HEK293 (cell line): Measurements from ENCODE around the gene TMEFF1.

Experiments used
- CTCF ChIA-PET: fragments of 350-600 bp; formaldehyde crosslinking; extraction: SDS; loops from one replicate; lab custom pipeline; 2021; ENCODE audit warnings: antibody characterized with exemption; lab: Yijun Ruan, JAX
- POLR2A ChIA-PET: fragments of 300-600 bp; formaldehyde crosslinking; extraction: SDS; loops from one replicate; lab custom pipeline; 2020; ENCODE audit warnings: antibody characterized with exemption, inconsistent platforms; lab: Yijun Ruan, JAX
- H3K27ac ChIP-seq: fragments of 200-500 bp; sonication (Bioruptor generic); 2 replicates; pipeline ENCODE4 v1.5.1; 2014; ENCODE audit warnings: low read depth, low read length, control low read depth, inconsistent platforms; ENCODE audit errors: extremely low read depth
- H3K36me3 ChIP-seq, 2 experiments: fragments of 200-500 bp in 1 of 2; sonication (Bioruptor generic) in 1 of 2; 1 replicate in 1 of 2; 2 replicates in 1 of 2; pipeline ENCODE4 v1.5.1; 2014 to 2017; ENCODE audit warnings: inconsistent platforms in 2 of 2, low read length in 2 of 2; ENCODE audit not compliant: control insufficient read depth in 2 of 2, insufficient read depth in 1 of 2
- H3K4me1 ChIP-seq: fragments of 200-500 bp; sonication (Bioruptor generic); 2 replicates; pipeline ENCODE4 v1.5.1; 2014; ENCODE audit warnings: mild to moderate bottlenecking, low read length, inconsistent platforms; ENCODE audit not compliant: control insufficient read depth, insufficient read depth
- H3K4me3 ChIP-seq: 2 replicates; pipeline ENCODE4 v1.5.1; 2011; ENCODE audit warnings: low read depth, mild to moderate bottlenecking, control low read depth, low read length, moderate library complexity
- H3K9me3 ChIP-seq: fragments of 200-500 bp; sonication (Bioruptor generic); 2 replicates; pipeline ENCODE4 v1.5.1; 2014; ENCODE audit warnings: low read depth, low read length, inconsistent platforms; ENCODE audit not compliant: control insufficient read depth, insufficient read depth
- KLF17 ChIP-seq: fragments of 450-650 bp; formaldehyde crosslinking; IDR thresholded peaks from 2 replicates; pipeline ENCODE4 v1.5.1; 2016; ENCODE audit warnings: missing biosample characterization, missing genetic modification characterization
- PRDM10 ChIP-seq: fragments of 450-650 bp; formaldehyde crosslinking; IDR thresholded peaks from 2 replicates; pipeline ENCODE4 v1.5.1; 2016; ENCODE audit warnings: missing biosample characterization, missing genetic modification characterization
- ZBTB49 ChIP-seq: fragments of 450-650 bp; formaldehyde crosslinking; IDR thresholded peaks from 2 replicates; pipeline ENCODE4 v1.5.1; 2016; ENCODE audit warnings: missing biosample characterization, missing genetic modification characterization, low read depth
- ZFP69B ChIP-seq: fragments of 450-650 bp; formaldehyde crosslinking; IDR thresholded peaks from 2 replicates; pipeline ENCODE4 v1.5.1; 2016; ENCODE audit warnings: missing biosample characterization, missing genetic modification characterization
- ZNF148 ChIP-seq: fragments of 450-650 bp; formaldehyde crosslinking; IDR thresholded peaks from 2 replicates; pipeline ENCODE4 v1.5.0; 2017; ENCODE audit warnings: missing biosample characterization, missing genetic modification characterization, borderline replicate concordance
- ZNF2 ChIP-seq: fragments of 450-650 bp; formaldehyde crosslinking; IDR thresholded peaks from 2 replicates; pipeline ENCODE4 v1.5.1; 2016; ENCODE audit warnings: missing biosample characterization, missing genetic modification characterization
- ZNF426 ChIP-seq: fragments of 450-650 bp; formaldehyde crosslinking; IDR thresholded peaks from 2 replicates; pipeline ENCODE4 v1.5.1; 2017; ENCODE audit warnings: missing biosample characterization, missing genetic modification characterization, mild to moderate bottlenecking, inconsistent platforms, moderate library complexity
- ZNF518A ChIP-seq: fragments of 450-650 bp; formaldehyde crosslinking; conservative IDR thresholded peaks from 2 replicates; pipeline ENCODE4 v1.5.1; 2016; ENCODE audit warnings: low read depth, missing biosample characterization, missing genetic modification characterization

The TMEFF1 gene

GRCh38 chr9:100447041-100447440 is 25.9 kb upstream of the TMEFF1 start (continued):
- no peak for TF ChIP-seq ZNF518A (tag by site-specific recombination)

- Histone ChIP-seq H3K9me3 (no peaks in the 10 kb centered on the region), H3K27ac (no peak overlapping the region), H3K4me3 (no peak overlapping the region), H3K4me1 (no peaks in the 10 kb centered on the region), H3K36me3 (peaks cover 6 to 65% of the 10 kb centered on the region in 2 experiments; a peak in 2 of 3 replicates)
- POLR2A ChIA-PET, result interaction anchor here (0.7 kb wide), 1 partner anchor 708 kb away, joined by 7 read pairs; no protein-coding TSS in a partner anchor
- no peak for TF ChIP-seq ZFP69B (tag by site-specific recombination)
- TF ChIP-seq PRDM10 (tag by site-specific recombination), result no peak
- TF ChIP-seq ZBTB49 (tag by site-specific recombination), result no peak
- no peak for TF ChIP-seq ZNF148 (tag by site-specific recombination)
- no peak for TF ChIP-seq ZNF426
- no peak for TF ChIP-seq KLF17 (tag by site-specific recombination)
- no peak for TF ChIP-seq ZNF2 (tag by site-specific recombination)
- CTCF ChIA-PET, result no interaction called here
Measured at GRCh38 chr9:100448266-100448665, 24.7 kb upstream of the TMEFF1 start.
